GM19099 (cell line): ENCODE measurements around the gene KLHL34.

Experiments used
- POLR2A ChIP-seq: IDR thresholded peaks from 3 replicates; pipeline ENCODE4 v1.6.1; 2011; ENCODE audit warnings: low read depth; ENCODE audit not compliant: insufficient read length; ENCODE audit errors: extremely low read depth

The KLHL34 gene

DNA sequence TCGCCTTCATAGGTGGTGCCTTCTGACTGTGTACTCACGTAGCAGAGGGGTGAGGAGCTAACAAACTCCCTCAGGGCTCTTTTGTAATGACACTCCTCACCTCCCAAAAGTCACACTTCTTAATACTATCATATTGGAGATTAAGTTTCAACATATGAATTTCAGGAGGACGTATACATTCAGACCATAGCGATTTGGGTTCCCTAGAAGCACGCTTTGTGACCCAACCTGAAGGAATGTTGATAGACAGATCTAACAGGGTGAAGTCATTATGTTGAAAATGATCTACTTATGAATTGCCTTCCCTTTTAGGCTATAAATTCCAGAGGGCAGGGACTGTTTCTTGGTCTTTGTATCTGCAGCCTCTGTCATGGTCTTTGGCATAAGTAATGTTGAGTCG is 3.2 kb upstream of the KLHL34 start:
- no peak for TF ChIP-seq POLR2A

DNA sequence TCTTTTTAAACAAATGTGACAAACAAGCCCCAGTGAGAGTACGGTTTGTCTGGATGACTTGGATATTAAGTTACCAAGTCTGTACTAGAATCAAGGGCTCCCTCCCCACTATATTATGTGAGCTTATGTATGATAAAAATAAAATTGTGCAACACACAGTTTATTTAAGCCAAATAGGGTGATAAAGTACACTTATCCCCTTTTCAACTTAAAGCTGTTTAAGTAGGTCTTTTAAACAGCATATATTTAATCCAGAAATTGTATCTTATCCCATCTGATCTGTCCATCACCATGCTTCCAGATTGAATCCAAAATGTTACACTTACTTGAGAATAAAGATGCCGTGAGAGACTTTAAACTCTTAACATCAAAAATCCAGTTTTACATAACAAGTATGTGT is 2.0 kb upstream of the KLHL34 start:
- TF ChIP-seq POLR2A: no peak

GRCh38 chrX:21659320-21659719 is 1.2 kb upstream of the KLHL34 start:
- no peak for TF ChIP-seq POLR2A

DNA sequence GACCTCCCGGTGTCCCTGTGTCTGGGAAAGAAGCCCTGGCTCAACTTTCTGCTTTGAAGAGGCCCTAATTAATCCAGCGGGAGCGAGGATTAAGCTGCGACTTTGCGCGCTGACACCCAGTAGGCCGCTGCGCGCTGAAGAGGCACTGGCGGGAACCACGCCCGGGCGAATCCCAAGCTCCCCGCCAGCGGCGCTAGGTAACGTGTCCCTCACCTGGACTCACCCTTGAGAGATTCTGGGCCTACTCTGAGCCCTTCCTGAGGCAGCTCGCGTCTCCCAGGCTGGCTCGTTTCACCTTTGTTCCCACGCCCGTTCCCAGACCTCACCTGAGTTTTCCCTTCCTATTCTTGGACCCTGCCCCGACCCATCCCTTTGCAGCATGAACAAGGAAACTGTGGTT is 616 bp upstream of the KLHL34 start:
- no peak for TF ChIP-seq POLR2A

- no peak for TF ChIP-seq POLR2A
These were observed 595 bp downstream of the KLHL34 start for GRCh38 chrX:21657318-21658151.

DNA sequence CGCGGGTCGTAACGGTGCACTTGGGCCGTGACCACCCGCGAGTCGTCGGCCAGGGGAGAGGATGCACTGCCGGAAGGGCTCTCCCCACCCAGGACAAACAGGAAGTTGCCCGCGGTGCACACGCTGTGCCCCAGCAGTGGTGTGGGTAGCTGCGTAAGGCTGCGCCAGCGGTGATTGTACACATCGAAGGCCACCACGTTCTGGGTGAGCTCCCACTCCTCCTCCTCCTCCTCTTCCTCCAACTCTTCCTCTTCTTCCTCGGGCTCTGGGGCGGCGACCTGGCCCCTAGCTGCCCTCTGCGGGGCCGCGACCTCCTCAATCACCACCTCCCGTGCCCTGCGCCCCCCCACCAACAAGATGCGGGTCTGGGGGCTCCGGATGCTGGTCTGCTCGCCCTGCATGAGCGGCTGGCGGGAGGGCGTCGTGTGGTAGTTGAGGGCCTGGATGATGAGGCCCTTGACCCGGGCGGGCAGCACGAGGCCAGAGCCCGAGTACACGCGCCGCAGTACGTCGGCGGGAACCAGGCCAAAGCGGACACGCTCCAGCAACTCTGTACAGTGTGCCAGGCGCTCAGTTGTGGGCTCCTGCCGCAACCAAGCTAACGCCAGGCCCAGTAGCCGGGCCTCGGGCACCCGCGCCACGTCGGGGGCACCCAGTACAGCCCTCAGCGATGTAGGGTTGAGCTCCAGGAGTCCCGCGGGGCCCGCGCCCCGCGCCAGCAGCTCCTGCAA is 1.4 kb downstream of the KLHL34 start:
- no peak for TF ChIP-seq POLR2A

GRCh38 chrX:21655901-21656586 is 2.1 kb downstream of the KLHL34 start:
- no peak for TF ChIP-seq POLR2A

GRCh38 chrX:21645886-21646285 is 12.2 kb downstream of the KLHL34 start:
- TF ChIP-seq POLR2A: no peak

DNA sequence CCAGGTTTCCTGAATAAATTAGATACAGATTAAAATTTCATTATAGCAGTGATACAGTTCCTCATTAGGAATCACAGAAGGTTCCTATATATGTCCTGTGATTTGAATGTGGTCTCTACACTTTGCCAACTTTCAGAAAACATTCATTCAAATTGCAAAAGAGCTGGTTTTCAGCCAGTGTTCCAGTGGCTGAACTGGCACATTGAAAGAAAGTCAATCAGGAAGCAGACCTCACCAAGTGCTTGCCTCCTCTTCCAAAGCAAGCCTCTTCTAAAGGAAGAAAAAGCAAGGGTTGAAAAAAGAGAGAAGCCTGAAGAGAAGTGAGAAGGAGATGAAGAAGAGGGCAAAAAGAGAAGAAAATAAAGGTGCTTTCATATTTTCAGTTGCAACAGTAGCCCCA is 12.7 kb downstream of the KLHL34 start:
- no peak for TF ChIP-seq POLR2A

DNA sequence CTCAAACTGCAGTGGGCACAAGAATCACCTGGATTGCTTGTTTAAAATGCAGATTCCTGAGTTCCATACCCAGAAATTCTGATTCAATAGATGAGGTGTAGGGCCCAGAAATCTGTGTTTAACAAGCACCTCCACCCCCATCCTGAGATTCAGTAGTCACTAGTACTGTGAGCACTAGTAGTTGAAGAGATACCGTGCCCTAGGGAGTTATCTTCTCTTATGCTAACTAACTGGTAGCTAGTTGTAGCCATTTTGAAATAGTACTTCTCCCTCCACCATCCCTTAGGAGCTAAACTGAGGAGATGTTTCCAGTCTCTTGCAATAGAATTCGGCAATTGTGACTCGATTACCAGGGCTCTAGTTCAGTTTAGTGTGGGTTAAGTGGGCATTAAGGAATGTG is 18.4 kb downstream of the KLHL34 start:
- TF ChIP-seq POLR2A: no peak

DNA sequence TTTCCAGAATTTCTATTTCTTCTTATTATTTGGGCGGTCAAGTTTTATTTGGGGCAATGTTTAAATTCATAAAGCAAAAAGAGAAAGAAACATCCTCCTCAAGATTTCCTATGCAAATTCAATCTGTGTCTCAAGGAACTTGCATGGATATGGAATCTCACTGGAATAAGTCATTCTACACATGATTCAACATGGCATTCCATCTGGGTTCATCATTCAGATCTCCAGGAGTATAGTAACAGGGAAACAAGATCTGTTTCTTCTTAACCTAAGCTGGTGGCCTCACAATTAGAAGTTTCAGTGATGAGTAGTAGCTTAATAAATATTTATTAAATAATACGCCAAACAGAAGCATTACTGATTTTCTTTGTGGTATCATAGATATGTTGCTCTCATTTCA is 19.8 kb downstream of the KLHL34 start:
- no peak for TF ChIP-seq POLR2A

DNA sequence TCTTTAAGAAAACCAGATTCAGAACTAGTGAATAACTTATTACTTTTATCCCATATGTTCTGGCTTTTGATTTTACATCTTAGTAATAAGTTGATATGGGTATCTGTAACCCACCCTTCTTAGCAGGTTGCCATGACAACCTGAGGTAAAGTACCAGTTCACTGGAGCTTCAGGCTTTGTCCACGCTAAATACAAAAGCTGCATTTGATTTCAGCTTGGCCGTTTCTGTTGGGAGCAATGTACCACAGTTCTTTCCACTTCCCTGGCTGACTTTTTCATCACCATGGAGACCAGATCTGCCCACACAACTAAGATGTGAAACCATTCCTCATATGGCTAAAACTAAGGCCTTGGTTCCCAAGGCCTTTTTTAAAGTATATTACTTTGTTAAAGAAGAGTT is 26.1 kb downstream of the KLHL34 start:
- no peak for TF ChIP-seq POLR2A

DNA sequence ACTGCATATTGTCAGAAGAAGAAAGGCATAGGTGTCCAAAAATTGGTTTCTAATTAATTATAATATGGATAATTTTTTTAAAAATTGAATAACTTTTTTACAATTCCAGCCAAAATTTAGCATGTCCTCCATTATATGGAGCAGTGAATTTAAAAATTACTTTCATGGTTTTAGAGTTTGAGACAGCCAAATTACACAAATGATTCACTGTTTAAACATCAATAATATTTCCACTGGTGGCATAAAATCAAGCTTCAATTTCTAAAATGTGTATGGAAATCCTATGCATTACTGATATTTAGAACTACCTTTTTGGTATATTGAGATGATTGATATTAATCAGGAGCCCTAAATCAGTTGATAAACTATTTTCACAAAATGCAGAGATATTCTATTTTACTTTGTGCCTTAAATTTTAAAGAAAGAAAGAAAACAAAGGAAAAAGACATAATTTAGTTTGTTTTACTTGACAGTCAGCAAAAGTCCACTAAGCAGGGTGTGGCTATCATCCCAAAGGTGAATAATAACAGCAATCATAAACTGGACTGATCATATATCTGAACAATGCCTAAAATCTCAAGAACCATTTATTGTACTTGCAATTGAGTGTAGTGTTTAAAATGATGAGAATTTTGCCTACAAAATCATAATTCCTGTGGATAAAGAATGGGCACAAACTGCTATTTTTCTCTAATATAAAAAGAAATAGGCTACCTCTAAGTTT is 34.2 kb downstream of the KLHL34 start:
- TF ChIP-seq POLR2A: no peak

- no peak for TF ChIP-seq POLR2A
These were observed 37.9 kb downstream of the KLHL34 start for GRCh38 chrX:21620234-21620633.

- no peak for TF ChIP-seq POLR2A
These were observed 41.7 kb downstream of the KLHL34 start for GRCh38 chrX:21616386-21616785.
